GM19239 (cell line): Measurements from ENCODE around the gene MRTFA.

Experiments used
- DNase-seq: peaks from one replicate; pipeline ENCODE4 v3.0.0; 2011; ENCODE audit warnings: low spot score; ENCODE audit not compliant: insufficient read length
- FAIRE-seq: peaks from 2 replicates; lab custom pipeline; 2011; peaks lifted over from hg19 to GRCh38; lab: Jason Lieb, UNC

MRTFA gene

DNA sequence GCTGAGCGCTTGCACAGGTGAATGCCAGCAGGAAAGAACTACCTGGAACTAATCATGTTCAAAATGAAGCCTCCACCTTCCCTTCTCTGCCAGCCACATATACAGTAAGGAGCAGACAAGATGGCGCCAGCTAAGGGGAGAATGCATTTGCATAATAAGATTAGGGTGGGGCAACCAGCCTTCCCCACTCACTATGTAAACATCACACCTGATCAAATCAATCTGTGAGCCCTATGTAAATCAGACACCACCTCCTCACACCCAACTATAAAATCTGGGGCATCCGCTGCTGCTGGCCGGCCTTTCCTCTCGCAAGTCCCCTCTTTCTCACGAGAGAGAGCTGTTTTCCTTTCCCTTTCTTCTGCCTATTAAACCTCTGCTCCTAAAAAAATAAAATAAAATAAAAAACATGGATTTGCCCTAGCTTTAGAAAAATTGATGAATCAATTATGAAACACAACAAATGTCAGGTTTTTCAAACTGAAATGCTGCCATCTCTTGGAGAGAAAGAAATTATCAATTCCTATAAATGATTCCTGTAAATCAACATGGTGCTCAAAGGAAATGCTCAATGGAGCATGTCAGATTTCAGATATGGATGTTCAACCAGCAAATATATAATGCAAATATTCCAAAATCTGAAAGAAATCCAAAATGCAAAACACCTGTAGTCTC, 157.3 kb downstream of the MRTFA start:
- no peak for DNase-seq
- FAIRE-seq, result no peak

DNA sequence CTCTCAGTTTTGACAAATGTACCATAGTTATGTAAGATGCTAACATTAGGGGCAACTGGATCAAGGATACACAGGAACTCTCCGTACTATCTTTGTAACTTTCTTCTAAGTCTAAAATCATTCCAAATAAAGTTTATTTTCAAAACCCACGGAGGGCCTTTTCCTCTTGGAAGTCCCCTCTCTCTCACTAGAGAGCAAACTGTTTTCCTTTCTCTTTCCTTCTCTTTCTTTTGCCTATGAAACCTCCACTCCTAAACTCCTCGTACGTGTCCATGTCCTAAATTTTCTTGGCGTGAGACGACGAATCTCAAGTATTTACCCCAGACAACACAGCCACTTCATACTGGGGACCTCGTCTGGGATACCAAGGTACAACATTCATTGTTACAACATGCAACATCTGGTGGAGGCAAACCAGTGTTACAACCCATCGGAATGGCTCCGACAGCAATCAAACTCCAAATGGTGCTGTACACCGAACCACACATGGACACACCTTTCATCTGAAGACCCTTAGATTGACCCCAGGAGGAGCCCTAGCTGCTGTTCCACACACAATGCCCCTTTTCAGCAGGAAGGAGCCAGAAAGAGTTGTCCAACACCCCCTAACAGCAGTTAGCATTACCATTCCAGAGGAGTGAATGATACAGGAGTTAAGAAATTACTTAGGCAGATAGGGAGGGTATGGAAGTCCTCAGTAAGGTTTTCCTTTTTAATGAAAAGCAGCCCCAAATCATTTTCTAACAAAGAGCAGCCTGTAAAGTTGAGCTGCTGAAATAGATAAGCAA, 158.0 kb downstream of the MRTFA start:
- FAIRE-seq, result no peak
- DNase-seq, result no peak

DNA sequence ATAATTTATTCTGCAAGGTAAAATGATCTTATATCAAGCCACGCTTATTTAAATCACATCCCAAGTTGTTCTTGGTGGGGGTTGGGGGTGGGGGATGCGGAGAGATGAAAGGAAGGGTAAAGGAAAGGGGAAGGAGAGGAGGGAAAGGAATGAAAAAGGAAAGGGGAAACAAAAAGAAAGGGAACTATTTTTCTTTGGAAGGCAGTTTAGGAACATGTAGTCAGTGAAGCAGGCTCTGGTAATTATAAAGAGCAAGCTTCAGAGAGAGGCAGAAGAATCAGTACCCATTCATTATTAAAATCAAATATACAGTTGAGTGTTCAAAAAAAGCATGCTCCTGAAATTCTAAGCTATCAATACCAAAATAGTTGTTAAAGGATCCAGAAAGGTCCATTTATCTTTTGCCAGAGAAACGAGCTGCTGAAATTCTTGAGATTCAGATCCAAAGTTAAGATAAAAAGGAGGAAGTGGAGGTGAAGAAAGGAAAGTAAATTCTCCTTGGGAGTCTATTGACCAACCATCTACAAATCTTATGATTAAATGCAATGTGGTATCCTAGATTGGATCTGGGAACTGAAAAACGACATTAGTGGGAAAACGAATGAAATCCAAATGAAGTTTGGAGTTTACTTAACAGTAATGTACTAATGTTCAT, 158.7 kb downstream of the MRTFA start:
- DNase-seq (no peak), FAIRE-seq (no peak)

DNA sequence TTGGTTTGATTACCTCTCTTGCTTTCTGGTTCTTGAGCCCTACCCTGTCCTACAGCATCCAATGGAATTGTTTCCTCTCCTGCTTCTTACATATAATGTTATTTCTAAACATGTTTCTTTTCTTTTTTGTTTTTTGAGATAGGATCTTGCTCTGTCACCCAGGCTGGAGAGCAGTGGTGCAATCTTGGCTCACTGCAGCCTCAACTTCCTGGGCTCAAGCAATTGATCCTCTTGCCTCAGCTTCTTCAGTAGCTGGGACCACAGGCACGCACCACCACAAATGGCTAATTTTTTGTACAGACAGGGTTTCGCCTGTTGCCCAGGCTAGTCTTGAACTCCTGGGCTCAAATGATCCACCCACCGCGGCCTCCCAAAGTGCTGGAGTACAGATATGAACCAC, 160.2 kb downstream of the MRTFA start:
- FAIRE-seq, result no peak
- no peak for DNase-seq

DNA sequence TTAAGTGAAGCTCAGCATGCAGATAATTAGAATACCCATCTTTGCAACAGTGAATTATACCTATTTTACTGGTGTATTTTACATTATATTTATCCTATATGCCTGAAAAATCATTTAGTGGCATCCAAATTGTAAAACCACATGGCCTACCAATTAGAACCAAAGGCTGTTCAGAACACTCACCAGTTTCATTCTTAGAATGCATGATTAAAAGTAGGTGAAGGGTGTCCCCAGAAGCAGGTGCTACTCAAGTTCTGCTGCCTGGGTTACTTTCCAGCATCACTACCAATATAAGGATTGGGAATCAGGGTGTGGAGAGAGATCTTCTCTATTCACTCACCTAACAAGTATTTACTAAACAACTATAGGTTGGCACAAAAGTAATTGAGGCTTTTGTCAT, 162.8 kb downstream of the MRTFA start:
- DNase-seq, result no peak
- peak; percentile 59 for FAIRE-seq

DNA sequence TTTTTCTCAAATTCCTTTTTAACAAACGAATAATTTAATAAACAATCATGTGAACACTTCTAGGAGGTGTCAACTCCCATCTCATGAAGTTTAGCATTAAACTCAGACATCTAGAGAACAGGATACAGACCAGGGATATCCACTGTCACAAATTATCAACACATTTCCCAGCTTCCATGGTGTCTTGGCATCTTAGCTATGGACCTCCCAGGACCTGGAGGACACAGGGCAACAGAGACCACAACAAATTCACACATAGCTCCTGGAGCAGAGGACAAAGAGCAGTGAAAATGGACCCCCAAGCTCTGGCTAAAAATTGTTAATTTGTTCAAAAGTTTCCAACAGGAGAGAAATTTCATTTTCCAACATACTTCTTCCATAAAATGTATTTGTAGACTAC, 163.9 kb downstream of the MRTFA start:
- FAIRE-seq, result no peak
- DNase-seq, result no peak

DNA sequence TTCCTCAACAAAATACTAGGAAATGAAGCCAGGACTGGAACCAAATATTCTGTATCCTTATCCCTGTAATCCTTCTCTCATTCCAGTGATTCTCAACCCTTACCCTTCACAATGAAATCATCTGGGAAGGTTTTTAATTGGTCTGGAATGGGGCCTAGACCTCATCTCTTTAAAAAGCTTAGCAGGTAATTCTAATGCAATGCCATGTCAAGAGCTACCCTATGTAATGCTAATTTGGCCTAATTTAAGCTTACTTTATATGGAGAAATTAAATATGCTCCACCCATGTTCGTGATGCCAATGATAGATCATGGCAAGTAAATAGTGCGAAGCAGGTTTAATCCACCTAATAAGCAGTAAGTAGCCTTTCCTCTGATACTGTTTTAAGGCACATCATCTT, 164.5 kb downstream of the MRTFA start:
- FAIRE-seq (no peak), DNase-seq (no peak)

DNA sequence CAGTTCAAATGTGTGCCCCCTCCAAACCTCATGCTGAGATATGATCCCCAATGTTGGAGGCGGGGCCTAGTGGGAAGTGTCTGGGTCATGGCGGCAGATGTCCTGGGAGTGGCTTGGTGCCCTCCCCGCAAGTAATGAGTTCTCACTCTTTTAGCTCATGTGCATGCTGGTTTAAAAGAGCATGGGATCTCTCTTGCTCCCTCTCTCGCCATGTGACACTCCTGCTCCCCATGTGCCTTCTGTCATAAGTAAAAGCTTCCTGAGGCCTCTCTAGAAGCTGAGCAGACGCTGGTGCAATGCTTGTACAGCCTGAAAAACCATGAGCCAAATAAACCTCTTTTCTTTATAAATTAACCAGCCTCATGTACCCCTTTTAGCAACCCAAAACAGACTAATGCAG, 167.3 kb downstream of the MRTFA start:
- FAIRE-seq (no peak), DNase-seq (no peak)

DNA sequence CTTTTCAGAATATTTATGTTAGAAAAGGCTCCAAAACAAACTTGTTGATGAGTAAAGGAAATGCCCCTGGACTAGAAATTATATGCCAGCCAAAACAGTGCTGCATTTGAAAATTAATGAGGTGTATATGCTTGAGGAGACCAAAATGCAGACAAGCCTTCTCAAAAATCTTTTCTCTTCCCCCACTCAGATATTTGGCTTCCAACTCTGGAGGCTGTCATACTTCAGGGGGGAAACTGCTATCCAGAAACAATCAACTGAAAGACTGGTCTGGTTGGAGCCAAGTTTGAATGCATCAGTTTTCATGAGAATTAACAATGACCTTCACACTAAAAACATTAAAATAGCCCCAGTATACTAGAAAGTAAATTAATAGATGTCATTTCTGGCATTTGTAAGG, 167.9 kb downstream of the MRTFA start:
- DNase-seq (no peak), FAIRE-seq (no peak)

DNA sequence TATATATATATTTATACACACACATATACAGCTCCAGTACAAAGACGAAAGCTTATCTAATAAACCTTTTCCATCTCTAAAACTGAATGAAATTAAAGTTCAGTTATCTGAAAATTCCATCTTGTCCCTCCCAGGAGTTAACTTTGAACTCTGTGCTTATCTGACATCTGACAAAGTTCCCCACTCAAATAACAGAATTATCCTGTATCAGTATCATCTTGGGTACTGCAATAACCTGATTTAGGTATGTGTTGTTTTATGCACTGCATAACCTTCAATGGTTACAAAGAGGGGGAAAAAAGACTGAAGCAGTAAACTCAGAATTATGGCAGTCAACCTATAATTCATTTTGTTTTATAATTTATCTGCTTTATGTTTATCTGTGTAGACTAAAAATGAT, 169.5 kb downstream of the MRTFA start:
- peak; percentile 26 for FAIRE-seq
- no peak for DNase-seq

DNA sequence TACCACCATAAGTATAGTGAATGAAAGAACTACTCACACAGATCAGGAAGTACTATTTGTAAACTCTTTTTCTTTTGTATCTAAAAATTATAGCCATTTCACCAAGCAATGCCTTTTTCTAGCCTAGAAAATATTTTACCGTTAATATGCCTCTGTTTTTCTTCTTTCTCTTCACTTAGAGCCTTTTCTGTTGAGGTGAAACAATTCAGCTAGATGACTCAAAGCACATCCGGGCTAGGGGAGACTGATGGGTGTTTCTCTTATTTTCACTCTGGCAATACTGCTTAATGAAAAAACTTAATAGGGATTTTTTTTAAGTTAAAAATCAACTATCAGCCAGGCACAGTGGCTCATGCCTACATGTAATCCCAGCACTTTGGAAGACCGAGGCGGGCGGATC, 172.8 kb downstream of the MRTFA start:
- DNase-seq (peak; percentile 23), FAIRE-seq (no peak)

DNA sequence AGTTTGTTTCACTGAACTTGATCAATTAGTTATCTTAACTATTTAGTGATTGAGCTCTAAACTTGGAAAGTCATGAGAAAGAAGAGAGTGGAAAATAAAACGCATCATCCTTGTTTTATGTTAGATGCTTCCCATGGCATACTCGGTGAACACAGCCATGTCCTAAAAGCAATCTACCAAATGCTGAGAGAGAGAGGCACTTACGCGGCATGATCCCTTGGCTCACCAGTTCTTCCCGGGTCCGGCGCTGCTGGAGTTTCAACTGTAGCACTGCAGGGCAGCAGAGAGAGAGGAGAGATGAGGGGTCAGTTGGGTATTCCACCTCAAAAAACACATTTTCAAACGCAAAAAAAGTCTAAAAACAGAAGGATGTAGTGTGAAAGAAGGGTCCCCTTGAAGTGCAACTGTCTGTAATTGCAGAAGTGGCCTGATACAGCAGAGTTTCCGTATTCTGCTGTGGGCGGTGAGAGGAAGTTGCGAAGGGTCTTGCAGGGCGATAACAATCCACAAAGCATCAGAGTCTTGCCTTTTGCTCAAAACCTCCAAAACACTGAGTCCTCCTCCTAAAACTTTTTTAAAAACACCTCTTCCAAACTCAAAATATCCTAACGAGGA, 173.4 kb downstream of the MRTFA start:
- DNase-seq (peak; percentile 20), FAIRE-seq (no peak)

DNA sequence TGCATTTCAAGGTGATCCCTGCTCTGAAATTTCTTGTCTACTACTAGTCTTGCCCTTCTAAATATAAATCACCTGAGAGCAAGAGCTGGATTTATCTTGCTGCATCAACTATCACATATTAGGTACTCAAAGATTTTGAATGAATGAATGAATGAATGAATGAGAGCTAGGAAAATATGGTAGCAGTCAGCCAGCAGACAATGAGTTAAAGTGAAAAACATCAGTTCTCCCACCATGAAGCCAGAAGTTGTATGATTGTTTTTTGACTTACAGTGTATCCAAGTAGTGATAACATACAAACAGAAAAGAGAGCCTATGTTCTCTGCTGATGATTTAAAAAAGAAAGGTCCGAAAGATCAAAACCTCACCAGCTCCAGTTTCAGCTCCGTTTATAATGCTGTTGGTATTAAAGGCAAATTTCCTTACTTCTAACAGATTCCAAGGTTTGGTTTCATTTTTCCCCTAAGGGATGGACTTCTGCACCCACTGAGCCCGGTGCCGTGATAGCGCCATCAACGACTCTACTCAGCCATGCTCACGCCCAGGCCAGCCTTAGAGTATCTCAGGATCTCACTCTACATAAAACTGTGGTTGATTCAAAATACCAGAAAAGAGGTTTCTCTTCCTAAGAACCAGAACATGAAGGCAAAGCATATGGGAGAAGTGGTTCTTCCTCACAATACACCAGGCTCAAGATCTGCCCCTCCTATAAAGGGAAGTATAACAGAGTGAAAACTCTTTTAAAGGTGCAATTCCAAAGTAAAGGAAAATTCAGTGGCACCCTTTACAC, 174.1 kb downstream of the MRTFA start:
- FAIRE-seq, result peak; percentile 97

DNA sequence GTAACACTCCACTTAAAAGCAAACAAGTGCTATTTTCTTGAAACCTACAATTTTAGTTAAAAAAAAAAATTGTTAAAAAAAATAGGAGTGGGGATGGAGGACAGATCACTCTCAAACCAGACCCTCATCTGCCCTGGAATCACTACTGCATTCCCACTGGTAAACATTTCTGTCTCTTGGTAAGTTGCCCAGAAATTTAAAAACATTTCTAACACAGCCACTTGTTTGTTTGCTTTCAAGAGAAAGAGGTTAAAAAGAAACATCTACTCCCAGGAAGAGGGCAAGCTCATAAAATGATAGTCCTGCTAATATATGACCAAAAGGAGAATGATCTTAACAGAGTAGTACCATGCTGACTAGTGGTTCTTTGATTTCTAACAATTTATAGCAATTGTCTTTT, 182.8 kb downstream of the MRTFA start:
- FAIRE-seq, result no peak
- no peak for DNase-seq

More for the DNA sequence above, 174.1 kb downstream of the MRTFA start:
- DNase-seq, result no peak

DNA sequence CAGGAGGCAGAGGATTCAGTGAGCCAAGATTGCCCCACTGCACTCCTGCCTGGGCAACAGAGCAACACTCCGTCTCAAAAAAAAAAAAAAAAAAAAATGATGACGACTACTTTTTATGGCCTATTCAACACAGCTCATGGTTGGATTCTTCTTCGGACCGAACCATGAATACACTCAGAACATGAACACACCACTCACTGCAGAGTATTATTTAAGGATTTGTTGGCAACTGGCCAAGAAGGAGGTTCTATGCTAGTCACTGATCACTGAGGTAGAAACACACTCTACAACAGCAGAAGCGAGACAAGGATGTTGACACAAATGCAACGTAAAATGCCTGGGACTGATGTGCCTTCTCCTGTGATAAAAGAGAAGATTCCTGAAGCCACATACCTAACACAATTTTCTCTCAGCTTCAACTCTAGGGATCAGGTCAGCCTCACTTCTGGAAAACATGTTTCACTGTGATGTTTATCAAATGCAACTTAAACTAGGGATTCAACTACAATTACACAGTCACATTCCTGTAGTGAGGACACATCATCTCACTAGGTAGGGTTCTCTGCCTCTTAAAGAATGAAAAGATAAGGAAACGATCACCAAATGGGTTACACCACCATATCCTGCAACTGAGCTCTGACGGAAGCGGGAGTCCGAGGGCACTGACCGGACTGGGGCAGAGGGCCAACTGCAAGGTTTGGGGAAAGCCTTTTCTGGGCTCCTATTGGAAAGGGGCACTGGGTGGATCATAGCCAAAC, 183.6 kb downstream of the MRTFA start:
- FAIRE-seq (peak; percentile 58), DNase-seq (no peak)

DNA sequence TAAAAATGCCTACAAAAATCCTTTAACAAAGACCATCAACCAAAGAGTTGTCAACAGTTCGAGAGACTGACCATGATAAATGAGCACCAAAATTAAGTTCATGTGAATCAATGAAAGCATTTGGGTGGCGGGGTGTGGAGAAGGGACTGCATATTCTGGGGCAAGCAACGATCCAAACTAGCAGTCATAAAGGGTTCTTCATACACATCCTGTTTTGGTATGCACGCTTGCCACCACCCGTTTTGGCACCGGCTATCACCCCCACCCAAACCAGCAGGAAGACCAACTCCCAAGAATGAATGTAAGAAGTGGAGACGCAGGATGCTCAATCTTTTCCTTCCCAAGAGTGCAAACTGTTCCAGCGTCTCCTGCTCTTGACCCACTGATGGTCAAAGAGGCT, 185.3 kb downstream of the MRTFA start:
- peak; percentile 76 for FAIRE-seq
- DNase-seq, result no peak

DNA sequence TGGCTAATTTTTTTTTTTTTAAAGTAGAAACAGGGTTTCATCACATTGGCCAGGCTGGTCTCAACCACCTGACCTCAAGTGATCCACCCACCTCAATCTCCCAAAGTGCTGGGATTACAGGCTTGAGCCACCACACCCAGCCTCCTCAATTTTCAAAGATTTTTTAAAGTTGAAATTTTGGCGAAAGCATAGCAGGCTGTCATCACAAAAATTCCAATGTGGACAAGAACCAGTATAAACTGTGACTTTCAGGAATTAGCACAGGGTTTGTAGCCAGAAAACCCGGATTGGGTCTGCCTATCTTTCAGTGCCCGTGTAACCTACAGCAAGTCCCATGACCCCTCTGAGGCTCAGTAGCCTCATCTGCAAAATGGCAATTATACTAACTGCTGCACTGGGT, 185.9 kb downstream of the MRTFA start:
- FAIRE-seq, result no peak

DNA sequence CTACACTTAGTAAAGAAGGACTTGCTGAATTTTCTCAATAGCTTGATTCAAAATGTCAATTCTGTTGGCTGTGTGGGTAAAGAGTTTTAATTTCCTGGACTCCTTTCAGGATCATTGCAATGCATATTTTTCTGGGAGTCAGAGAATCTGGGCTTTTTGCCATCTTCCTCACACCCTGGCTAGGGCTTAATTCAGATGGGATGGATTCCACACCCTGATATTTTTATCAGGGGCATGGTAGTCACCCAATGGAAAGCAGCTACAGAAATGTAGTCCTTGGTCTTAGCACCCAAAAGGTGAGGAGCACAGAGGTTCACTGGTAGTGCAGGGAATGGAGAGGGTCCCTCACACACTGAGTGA, 186.9 kb downstream of the MRTFA start:
- no peak for DNase-seq
- FAIRE-seq, result no peak

More for the DNA sequence above, 185.9 kb downstream of the MRTFA start:
- no peak for DNase-seq

DNA sequence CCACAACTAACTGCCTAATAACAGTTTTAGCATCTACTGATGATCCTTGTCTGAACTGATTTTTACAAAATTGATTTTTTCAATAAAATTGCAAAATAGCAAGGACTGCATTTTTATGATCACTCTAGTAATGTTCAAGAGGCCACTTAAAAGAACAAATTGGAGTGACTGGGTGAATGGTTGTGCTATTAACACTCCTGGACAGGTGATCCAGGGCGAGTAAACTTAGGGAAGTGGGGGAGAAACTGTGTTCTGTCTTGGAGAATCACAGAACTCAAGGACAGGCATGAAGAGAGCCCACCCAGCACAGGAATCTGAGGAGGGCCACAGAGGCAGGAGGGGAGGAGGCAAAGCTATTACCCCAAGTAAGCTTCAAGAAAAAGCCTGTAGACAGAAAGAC, 190.3 kb downstream of the MRTFA start:
- DNase-seq, result no peak
- no peak for FAIRE-seq
